ENCODE measurements around the gene C17orf113. TPM values are rescaled to one million over a fixed set of nuclear protein-coding genes. Genes with fewer than 3 reads are reported as not detected.

The C17orf113 gene
- total RNA-seq, 1 experiment from 2014 or later, result 2.3 TPM

DNA sequence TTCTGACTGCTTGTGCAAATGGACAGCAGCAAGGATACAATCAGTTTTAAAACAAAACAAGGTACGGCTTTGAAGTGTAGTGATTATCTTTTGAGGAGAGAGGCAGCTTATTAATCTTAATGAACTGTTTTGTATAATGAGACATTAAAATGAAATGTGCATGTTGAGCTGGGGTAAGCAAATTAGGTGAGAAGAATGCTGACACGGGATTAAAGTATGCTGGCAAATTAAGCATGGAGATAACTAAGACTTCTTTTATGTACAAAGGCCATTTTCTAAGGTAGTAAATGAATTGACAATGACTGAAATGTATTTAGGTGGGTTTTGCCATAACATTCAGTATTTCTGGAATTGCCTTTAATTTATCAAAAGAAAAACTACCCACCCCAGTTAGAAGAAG is 51.9 kb downstream of the C17orf113 start:
- H3K4me1 ChIP-seq (ENCODE audit: control insufficient read depth in 1 of 2, insufficient read depth in 2 of 2, low read length in 2 of 2), result peaks cover 20 to 40% of the 10 kb centered on the region in 2 experiments

More for the DNA sequence above, 51.9 kb downstream of the C17orf113 start:
- H3K4me2 ChIP-seq (ENCODE audit: low read length), result no peak overlapping the region
- H4K20me1 ChIP-seq (ENCODE audit: insufficient read depth), result peaks cover 30% of the 10 kb centered on the region; the same call in 1 of the 2 replicates
- H3K36me3 ChIP-seq (ENCODE audit: control insufficient read depth in 1 of 2, insufficient read depth in 2 of 2, low read length in 2 of 2), result peaks cover 38 to 50% of the 10 kb centered on the region in 2 experiments
- H3K27me3 ChIP-seq (ENCODE audit: insufficient read depth, low read length), result no peaks in the 10 kb centered on the region
- no peaks in the 10 kb centered on the region for H3K9me2 ChIP-seq (ENCODE audit: insufficient read depth)
- ChIA-PET CTCF (no interaction called here), RAD21 (ENCODE audit: low non-redundant PET in 1 of 2, low total read pairs in 2 of 2, uncharacterized antibody in 2 of 2, unreplicated experiment in 2 of 2) (no interaction called here), POLR2A (interaction anchor here (1.1 kb wide), 1 partner anchor 425 kb away, joined by 3 read pairs; the partner anchor contains the start of gene CAVIN1)
- ATAC-seq (no peak), DNase-seq (ENCODE audit: low read depth, low spot score) (no peak)
- no peak overlapping the region for H3K4me3 ChIP-seq (replicated peaks in 1 of 2; ENCODE audit: low read depth in 1 of 2, low read length in 2 of 2)
- no peak overlapping the region for H2AFZ ChIP-seq (ENCODE audit: low read depth, low read length, poor library complexity, severe bottlenecking)
- no TSS peak for BruUV-seq (replicated peaks)
- H3K79me2 ChIP-seq (ENCODE audit: insufficient read depth, low read length), result peaks cover 52% of the 10 kb centered on the region
- no peak overlapping the region for H3K27ac ChIP-seq (ENCODE audit: low read depth, low read length)
- TF ChIP-seq CTCF (IDR thresholded peaks at IDR 0.05 in 2 of 3, conservative IDR thresholded peaks at IDR 0.05 in 1 of 3; ENCODE audit: borderline replicate concordance in 1 of 3, insufficient read depth in 1 of 3, low read depth in 2 of 3, low read length in 2 of 3) (no peak), YY1 (IDR thresholded peaks at IDR 0.05; ENCODE audit: extremely low read depth, insufficient replicate concordance, low read depth, low read length) (no peak), SP1 (IDR thresholded peaks at IDR 0.05; ENCODE audit: low read depth) (no peak), CEBPB (IDR thresholded peaks at IDR 0.05; ENCODE audit: low read depth) (no peak), SRF (IDR thresholded peaks at IDR 0.05; ENCODE audit: low read depth) (no peak), CBX3 (IDR thresholded peaks at IDR 0.05; ENCODE audit: low read depth) (no peak), JUND (IDR thresholded peaks at IDR 0.05) (no peak), EZH2 (IDR thresholded peaks at IDR 0.05) (no peak), ZNF274 (IDR thresholded peaks at IDR 0.05; ENCODE audit: low read depth, low read length) (no peak), POLR2A (IDR thresholded peaks at IDR 0.05; ENCODE audit: borderline replicate concordance, extremely low read depth, insufficient read depth, insufficient read length) (no peak), FOSL1 (IDR thresholded peaks at IDR 0.05; ENCODE audit: low read depth) (no peak), EZH2phosphoT487 (IDR thresholded peaks at IDR 0.05; ENCODE audit: borderline replicate concordance) (no peak)
- TF ChIP-seq, protein P1, sequence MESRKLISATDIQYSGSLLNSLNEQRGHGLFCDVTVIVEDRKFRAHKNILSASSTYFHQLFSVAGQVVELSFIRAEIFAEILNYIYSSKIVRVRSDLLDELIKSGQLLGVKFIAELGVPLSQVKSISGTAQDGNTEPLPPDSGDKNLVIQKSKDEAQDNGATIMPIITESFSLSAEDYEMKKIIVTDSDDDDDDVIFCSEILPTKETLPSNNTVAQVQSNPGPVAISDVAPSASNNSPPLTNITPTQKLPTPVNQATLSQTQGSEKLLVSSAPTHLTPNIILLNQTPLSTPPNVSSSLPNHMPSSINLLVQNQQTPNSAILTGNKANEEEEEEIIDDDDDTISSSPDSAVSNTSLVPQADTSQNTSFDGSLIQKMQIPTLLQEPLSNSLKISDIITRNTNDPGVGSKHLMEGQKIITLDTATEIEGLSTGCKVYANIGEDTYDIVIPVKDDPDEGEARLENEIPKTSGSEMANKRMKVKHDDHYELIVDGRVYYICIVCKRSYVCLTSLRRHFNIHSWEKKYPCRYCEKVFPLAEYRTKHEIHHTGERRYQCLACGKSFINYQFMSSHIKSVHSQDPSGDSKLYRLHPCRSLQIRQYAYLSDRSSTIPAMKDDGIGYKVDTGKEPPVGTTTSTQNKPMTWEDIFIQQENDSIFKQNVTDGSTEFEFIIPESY (IDR thresholded peaks at IDR 0.05; ENCODE audit: extremely low read depth, insufficient replicate concordance, low read length), result no peak
- TF ChIP-seq, protein P2, sequence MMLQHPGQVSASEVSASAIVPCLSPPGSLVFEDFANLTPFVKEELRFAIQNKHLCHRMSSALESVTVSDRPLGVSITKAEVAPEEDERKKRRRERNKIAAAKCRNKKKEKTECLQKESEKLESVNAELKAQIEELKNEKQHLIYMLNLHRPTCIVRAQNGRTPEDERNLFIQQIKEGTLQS (IDR thresholded peaks at IDR 0.05), result no peak
- TF ChIP-seq, protein P3, sequence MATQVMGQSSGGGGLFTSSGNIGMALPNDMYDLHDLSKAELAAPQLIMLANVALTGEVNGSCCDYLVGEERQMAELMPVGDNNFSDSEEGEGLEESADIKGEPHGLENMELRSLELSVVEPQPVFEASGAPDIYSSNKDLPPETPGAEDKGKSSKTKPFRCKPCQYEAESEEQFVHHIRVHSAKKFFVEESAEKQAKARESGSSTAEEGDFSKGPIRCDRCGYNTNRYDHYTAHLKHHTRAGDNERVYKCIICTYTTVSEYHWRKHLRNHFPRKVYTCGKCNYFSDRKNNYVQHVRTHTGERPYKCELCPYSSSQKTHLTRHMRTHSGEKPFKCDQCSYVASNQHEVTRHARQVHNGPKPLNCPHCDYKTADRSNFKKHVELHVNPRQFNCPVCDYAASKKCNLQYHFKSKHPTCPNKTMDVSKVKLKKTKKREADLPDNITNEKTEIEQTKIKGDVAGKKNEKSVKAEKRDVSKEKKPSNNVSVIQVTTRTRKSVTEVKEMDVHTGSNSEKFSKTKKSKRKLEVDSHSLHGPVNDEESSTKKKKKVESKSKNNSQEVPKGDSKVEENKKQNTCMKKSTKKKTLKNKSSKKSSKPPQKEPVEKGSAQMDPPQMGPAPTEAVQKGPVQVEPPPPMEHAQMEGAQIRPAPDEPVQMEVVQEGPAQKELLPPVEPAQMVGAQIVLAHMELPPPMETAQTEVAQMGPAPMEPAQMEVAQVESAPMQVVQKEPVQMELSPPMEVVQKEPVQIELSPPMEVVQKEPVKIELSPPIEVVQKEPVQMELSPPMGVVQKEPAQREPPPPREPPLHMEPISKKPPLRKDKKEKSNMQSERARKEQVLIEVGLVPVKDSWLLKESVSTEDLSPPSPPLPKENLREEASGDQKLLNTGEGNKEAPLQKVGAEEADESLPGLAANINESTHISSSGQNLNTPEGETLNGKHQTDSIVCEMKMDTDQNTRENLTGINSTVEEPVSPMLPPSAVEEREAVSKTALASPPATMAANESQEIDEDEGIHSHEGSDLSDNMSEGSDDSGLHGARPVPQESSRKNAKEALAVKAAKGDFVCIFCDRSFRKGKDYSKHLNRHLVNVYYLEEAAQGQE (IDR thresholded peaks at IDR 0.05; ENCODE audit: low read depth), result no peak
- intact Hi-C loops (cut with micrococcal nuclease), result no loop called here
- no peak overlapping the region for H3K9ac ChIP-seq (ENCODE audit: low read length)
- H3K9me3 ChIP-seq (ENCODE audit: control insufficient read depth in 1 of 2, insufficient read depth in 1 of 2, low read depth in 1 of 2, low read length in 2 of 2), result no peaks in the 10 kb centered on the region

All from HCT116 (cell line).